ENCODE data around the gene SLC16A9.

DNA sequence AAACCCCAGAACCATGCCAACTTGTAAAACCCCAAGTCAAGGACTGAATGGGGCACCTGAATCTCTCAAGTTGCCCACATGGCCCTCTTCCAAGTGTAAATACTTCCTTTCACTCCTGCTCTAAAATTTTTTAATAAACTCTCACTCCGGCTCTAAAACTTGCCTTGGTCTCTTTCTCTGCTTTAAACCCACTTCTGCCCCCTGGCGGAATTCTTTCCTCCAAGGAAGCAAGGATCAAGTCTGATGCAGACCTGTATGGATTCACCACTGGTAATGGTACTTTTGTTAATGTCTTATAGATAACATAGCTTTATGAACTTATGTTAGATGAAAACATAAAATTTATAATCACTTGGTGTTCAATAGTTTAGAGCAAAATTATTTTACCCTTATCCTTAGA, 33.8 kb downstream of the SLC16A9 start:
- TF ChIP-seq, protein P1, sequence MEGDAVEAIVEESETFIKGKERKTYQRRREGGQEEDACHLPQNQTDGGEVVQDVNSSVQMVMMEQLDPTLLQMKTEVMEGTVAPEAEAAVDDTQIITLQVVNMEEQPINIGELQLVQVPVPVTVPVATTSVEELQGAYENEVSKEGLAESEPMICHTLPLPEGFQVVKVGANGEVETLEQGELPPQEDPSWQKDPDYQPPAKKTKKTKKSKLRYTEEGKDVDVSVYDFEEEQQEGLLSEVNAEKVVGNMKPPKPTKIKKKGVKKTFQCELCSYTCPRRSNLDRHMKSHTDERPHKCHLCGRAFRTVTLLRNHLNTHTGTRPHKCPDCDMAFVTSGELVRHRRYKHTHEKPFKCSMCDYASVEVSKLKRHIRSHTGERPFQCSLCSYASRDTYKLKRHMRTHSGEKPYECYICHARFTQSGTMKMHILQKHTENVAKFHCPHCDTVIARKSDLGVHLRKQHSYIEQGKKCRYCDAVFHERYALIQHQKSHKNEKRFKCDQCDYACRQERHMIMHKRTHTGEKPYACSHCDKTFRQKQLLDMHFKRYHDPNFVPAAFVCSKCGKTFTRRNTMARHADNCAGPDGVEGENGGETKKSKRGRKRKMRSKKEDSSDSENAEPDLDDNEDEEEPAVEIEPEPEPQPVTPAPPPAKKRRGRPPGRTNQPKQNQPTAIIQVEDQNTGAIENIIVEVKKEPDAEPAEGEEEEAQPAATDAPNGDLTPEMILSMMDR (conservative IDR thresholded peaks at IDR 0.05): peak; percentile 74
- TF ChIP-seq ZFX (IDR thresholded peaks at IDR 0.05): no peak

Measured in C4-2B (cell line).